HG03103 (cell line): Measurements from ENCODE around the gene NUDT4B.
"Not testable (repeated sequence)": the region's sequence is repeated elsewhere in the genome, so short reads cannot be mapped to it uniquely, and the experiment has no call there.

Source experiments
- ATAC-seq: cut with Tn5 transposase; IDR thresholded peaks from one replicate; pipeline ENCODE4 v1.9.1; 2021; ENCODE audit warnings: low read depth; ENCODE audit not compliant: unreplicated experiment

NUDT4B gene

GRCh38 chr1:148748563-148749334, at the start of gene NUDT4B:
NUDT4B (plus strand) TSS chr1:148748774; CDS start chr1:148748953, 179 bp downstream.
- ATAC-seq = not testable (repeated sequence)

- ATAC-seq = not testable (repeated sequence)
Measured at GRCh38 chr1:148699357-148699756, 49.2 kb upstream of the NUDT4B start.

- not testable (repeated sequence) for ATAC-seq
Measured at GRCh38 chr1:148702242-148702641, 46.3 kb upstream of the NUDT4B start.

GRCh38 chr1:148703973-148704591, 44.5 kb upstream of the NUDT4B start:
- ATAC-seq = not testable (repeated sequence)

- ATAC-seq = not testable (repeated sequence)
Measured at GRCh38 chr1:148705316-148705948, 43.1 kb upstream of the NUDT4B start.

GRCh38 chr1:148708779-148709333, 39.7 kb upstream of the NUDT4B start:
- not testable (repeated sequence) for ATAC-seq

- not testable (repeated sequence) for ATAC-seq
Measured at GRCh38 chr1:148710772-148711523, 37.6 kb upstream of the NUDT4B start.

GRCh38 chr1:148712353-148712752, 36.2 kb upstream of the NUDT4B start:
- not testable (repeated sequence) for ATAC-seq

- not testable (repeated sequence) for ATAC-seq
Measured at GRCh38 chr1:148715518-148715917, 33.1 kb upstream of the NUDT4B start.

GRCh38 chr1:148716966-148717520, 31.5 kb upstream of the NUDT4B start:
- ATAC-seq = not testable (repeated sequence)

GRCh38 chr1:148720918-148721317, 27.7 kb upstream of the NUDT4B start:
- not testable (repeated sequence) for ATAC-seq

GRCh38 chr1:148722758-148723157, 25.8 kb upstream of the NUDT4B start:
- ATAC-seq = not testable (repeated sequence)

- not testable (repeated sequence) for ATAC-seq
Measured at GRCh38 chr1:148723515-148723914, 25.1 kb upstream of the NUDT4B start.

- ATAC-seq = not testable (repeated sequence)
Measured at GRCh38 chr1:148724872-148725271, 23.7 kb upstream of the NUDT4B start.

GRCh38 chr1:148727862-148728261, 20.7 kb upstream of the NUDT4B start:
- ATAC-seq = not testable (repeated sequence)

GRCh38 chr1:148729128-148729527, 19.4 kb upstream of the NUDT4B start:
- ATAC-seq = peak; percentile 63

GRCh38 chr1:148729541-148729940, 19.0 kb upstream of the NUDT4B start:
- not testable (repeated sequence) for ATAC-seq

GRCh38 chr1:148732277-148732676, 16.3 kb upstream of the NUDT4B start:
- not testable (repeated sequence) for ATAC-seq

- peak; percentile 55 for ATAC-seq
Measured at GRCh38 chr1:148733585-148734310, 14.8 kb upstream of the NUDT4B start.
